ENCODE data around the gene REC114.
A peak's percentile ranks its signal among the peaks of the same experiment; 100 is the strongest.
"Not testable (repeated sequence)": the region's sequence is repeated elsewhere in the genome, so short reads cannot be mapped to it uniquely, and the experiment has no call there.

The REC114 gene

DNA sequence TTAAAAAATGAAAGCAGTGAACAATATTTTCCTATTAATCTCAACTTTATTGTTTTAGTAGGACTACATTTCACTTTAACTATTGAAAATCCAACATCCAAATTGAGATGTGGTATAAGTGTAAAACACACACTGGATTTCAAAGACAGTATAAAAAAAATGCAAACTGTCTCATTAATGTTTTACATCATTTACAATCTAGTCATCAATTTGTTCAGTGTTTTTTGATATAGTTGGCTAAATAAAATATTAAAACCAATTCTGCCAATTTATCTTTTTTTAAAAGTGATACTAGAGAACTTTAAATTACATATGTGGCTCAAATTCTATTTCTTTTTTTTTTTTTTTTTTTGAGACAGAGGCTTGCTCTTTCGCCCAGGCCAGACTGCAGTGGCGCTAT lies 95.2 kb downstream of the REC114 start:
- no peak for DNase-seq

DNA sequence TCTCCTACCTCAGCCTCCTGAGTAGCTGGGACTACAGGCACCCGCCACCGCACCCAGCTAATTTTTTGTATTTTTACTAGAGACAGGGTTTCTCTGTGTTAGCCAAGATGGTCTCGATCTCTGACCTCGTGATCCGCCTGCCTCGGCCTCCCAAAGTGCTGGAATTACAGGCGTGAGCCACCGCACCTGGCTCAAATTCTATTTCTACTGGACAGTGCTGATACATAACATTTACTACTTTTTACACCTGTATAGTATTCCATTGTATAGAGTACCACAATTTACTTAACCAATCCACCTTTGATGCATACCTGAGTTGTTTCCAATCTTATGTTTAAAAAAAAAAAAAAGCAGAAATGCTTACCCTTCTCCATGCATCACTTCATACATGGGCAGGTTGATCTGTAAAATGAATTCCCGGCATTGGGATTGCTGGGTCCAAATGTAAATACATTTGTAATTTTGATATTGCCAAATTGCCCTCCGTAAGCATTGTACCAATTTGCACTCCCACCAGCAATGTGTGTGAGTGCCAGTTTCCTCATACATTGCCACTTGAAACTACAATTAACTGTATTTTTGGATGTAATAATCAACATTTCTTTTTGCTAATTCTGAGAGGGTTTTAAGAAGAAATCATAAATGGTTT lies 95.7 kb downstream of the REC114 start:
- no peak for DNase-seq

DNA sequence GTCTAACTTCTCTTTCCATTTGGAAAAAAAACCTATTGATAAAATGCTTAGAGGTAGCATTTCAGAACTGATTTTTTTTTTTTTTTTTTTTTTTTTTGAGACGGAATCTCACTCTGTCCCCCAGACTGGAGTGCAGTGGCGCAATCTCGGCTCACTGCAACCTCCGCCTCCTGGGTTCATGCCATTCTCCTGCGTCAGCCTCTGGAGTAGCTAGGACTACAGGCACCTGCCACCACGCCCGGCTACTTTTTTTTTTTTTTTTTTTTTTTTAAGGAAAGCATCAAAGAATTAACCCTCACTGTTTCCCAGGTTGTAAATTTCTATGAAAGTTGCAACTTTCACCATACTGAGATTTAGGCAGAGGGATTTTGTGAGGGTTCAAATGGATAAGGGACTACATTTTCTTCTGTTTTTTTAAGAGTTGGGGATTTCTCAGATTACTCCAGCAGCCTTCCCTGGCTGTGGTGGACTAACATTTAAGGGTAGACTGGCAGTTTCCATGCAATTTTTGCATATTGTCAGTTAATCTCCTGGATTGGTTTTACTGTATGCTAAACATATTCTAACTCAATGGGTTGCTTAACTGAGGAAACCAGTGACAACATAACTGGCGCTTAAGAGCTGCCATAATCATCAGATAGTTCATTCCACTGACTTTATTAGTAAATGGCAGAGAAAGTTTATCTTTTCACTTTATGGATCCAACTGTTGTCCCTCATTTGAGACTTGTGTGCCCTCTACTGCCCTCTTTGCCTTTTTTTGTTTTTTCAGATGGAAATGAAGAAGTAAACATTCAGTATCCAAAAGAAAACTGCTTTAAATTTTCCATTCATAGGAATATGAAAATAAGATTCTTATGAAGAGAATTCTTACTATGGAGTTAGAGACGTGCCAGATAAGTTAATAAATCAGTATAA lies 96.5 kb downstream of the REC114 start:
- no peak for DNase-seq

DNA sequence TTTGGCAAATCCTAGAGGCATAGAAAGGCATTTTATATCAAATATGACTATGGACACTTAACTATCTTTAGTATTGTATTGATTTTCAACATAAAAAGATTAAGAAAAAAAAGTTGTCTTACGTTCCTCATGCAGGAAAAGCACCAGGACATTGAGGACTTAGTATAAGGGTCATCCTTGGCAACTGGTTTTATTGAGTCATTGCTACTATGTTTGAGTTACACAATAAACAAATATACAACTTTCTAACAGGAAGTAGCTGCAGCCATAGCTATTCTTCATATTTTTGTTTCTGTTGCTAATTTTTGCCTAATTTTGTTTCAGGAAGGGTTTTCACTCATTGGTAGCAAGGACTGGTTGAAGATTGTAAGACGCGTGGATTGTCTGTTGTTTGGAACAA lies 97.2 kb downstream of the REC114 start:
- no peak for DNase-seq

DNA sequence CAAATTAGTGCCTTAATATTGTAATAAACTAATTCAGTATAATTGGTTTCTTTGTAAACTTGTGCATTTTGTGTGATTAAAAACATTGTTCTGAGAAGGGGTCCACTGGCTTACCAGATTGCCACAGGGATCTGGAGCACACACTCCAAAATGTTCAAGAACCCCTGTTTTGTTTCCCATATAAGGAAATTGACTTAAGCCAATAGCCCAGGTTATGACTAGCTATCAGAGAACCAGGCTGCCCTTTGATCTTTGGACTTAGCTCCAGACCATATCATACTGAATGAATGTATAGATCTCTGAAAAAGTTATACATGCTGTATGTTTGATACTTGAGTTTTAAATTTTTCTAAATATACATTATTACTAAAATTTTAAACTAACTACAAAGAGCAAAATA lies 98.5 kb downstream of the REC114 start:
- DNase-seq = no peak

DNA sequence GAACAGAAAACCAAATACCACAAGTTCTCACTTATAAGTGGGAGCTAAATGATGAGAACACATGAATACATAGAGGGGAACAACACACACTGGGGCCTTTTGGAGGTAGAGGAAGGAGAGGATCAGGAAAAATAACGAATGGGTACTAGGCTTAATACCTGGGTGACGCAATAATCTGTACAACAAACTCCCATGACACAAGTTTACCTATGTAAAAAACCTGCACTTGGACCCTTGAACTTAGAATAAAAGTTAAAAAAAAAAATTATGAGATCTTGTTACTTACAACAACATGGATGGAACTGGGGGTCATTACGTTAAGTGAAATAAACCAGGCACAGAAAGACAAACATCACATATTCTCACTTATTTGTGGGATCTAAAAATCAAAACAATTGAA lies 106.0 kb downstream of the REC114 start:
- DNase-seq = not testable (repeated sequence)

DNA sequence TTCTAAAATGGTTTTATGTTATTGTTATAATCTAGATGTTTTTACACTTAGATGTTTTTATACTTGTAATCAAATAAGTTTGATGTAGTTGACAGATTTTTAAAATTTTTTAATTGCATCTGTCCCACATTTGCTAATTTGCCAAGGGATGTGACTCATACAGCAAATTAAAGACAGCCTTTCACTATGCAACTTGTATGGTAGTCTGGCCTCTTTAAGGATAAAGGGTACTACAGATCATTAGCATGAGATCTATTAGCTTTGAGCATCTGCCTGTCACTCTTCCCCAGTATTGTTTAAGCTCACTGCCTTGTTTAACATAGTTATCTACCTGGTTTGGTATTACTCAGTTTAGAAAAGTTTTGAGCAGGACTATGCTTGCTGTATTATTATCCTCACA lies 107.2 kb downstream of the REC114 start:
- no peak for DNase-seq

DNA sequence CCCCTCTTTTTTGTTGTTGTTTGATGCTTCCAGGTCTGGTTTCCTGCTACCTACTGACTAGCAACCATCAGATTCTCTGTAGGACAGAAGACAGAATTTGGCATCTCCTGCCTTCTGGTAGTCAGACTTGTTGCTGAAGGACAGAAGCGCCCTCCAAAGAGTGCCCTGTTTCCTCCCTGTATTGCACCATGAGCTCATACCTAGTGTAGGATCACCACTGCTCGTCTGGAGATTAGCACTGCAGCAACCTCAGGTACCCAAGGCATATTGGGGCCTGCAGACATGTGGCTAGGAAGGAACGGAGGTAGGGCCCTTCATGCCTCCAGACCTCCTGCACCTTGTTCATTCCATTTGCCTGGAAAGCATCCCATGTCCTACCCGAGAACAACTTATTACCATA lies 112.1 kb downstream of the REC114 start:
- DNase-seq = no peak

DNA sequence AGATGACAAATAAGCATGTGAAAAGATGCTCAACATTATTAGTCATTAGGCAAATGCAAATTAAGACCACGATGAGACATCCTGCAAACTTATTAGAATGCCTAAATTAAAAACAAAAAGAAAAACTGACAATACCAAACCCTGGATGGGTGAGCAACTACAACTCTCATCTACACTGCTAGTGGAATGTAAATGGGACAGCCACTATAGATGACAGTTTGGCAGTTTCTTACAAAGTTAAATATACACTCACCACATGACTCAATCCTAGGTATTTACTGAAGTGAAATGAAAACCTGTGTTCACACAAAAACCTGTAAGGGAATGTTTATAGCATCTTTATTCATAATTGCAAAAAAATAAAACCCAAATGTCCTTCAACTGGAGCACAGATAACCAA lies 115.6 kb downstream of the REC114 start:
- DNase-seq = no peak

DNA sequence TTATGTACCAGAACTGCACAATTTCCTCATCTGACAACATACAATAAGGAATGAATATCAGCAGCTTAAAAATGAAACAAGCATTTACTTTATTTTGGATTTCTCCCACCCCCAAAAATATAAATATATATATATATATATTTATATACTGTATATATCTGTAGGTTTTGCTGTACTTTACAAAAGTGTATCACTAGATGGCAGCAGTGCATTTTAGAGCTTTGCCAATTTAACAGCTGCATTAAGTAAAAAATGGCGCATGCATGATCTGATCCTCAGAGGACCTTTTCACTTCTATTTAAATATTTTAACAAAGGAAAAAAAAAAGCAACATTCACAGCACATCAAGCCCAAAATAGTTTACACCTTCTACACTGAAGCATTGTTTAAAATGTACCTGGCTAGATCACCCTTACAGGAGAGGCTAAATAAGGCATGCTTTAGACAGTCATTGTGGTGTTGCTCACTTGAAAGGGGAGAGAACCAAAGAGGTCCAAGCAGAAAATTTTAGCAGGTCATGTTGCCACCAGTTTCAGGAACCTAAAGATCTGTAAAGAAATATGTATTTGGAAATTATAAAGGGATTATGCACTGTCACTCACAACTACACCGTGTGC lies 117.6 kb downstream of the REC114 start:
- no peak for DNase-seq

DNA sequence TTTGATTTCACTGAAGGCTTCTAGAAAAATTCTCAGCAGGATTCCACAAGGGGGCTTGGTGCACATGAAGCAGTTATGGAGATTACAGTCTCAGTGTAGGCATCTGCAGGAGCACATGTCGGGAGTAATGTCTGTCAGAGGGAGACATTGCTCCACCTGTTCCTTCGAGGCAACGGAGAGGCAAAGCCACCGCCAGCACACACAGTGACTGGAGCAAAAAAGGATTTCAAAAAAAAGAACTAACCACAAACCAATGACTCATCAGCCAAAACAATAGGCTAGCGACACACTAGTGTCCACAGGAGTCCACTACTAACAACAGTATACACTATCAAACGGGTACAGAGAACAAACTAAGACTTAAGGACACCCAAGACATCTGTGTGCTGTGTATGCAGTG lies 121.3 kb downstream of the REC114 start:
- DNase-seq = peak; percentile 11

DNA sequence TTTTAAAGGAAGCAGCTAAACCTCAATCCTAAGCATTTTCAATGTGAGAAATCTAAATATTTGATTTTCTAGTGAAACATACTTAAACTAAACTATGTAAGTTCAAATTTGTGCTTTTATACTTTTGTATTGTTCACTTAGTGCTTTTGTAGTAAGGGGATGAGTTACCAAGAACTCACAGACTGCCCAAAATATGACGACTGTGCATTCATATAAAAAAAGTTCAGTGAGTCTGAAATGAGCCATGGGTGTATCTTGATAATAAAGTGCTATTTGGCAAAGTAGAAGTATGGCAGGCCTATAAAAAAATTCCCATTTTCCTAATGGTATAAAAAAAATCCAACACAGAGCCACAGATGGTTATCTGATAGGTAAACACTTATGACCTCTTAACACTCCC lies 124.1 kb downstream of the REC114 start:
- no peak for DNase-seq

DNA sequence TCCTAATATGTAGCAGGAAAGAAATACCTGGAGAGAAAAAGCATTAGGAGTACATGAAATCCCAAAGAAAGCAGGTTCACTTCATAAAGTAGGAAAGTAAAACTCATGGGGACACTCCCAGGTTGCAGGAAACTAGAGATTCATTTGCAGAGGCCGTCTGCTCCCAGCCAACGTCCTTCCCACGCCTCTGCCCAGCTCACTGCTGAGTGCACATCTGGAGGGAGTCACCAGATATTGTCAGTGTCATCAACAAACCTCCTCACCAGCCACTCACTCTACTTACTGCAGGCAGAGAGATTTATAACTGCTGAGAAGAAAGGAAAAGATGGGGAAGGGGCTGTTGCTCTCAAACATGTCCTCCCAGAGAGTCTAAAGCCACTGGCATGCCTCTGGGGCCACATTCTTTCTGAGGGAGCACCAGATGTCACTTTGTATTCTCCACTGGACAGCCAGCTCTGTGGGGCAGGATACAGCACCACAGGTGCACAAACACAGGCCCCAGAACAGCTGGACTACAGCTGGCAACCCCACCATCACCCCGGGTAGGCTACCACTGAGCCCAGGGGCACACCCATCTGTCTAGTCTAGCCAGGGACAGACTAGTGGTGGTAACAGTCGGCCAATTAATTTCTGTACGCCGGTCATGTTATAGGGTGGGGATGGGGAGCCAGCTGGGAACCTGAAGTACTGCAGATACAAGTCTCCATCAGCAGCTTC lies 125.8 kb downstream of the REC114 start:
- no peak for DNase-seq

DNA sequence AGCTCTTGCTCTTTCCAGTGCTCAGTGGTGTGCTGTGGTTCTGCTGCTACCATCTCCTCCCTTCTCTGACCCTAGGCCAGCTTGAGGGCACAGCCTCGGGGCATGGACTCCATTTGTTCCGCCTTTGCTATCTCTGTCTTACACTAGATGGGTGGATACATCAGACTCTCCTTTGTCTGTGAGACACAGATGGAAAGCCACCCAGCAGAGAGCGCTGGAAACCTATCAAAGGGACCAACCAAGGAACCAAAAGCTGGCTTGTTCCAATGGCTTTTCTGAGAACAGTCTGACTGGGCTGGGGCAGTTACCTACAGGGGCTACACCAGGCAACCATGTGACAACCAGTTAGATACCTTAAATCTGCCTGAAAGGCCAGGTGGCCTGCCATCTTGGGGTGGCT lies 126.4 kb downstream of the REC114 start:
- DNase-seq = no peak

DNA sequence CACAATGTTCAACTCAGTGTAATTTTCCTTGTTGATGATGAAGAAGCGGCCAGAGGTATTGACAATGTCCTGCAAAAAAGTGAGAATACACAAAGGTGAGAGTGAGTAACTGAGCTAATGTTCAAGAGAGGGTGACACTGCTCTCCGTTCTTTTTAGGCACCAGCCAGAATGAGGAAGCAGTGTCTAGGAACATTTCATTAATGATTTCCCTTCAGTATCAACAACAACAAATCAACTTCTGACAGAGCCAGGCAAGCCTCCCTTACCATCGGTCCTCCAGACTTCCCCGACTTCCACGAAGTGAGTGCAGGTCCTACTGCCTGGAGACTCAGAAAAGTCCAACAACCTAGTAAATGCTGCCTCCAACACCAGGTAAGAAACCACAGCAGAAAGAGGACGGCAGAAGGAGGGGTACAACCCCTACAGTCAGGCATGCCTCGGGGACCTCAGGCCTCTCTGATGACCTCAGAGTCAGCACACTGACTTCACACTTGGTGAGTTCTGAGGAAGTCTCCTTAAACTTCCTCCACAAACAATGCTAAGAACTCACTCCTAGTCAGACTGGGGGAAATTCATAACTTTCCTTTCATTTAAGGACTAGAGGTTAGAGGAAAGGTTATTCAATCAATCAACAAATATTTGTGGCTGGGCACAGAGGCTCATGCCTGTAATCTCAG lies 127.5 kb downstream of the REC114 start:
- no peak for DNase-seq

DNA sequence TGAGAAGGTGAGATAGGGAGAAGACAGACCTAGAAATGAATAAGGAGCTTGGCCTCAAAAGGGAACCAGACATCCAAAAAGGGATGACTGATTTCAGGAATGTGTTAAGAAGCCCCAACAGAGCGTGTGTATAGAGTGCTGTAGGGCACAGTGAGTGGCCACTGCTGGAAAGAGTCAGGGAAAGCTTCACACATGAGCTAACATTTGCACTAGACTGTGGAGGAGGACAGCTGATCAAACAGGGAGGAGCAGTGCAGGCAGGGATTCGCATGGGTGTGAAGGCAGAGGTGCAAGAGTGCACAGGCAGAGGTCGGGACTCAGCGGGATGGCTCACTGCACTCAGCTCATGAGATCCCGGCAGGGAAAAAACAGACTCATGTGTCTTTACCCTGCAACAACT lies 128.4 kb downstream of the REC114 start:
- DNase-seq = no peak

DNA sequence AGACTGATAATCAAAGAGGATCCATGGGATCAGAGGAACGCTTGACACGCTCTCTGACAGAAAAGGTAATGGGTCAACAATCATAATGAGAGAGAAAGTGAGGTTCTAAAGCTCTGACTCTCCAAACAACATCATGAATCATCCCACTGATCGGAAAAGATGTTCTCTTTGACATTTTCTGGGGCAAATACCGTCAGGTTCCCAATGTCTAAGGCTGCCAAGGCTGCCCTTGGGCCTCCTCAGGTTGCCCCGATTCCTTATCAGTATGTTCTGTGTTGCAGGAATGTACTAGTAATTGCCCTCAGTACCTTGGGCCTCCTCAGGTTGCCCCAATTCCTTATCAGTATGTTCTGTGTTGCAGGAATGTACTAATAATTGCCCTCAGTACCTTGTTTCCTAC lies 129.3 kb downstream of the REC114 start:
- DNase-seq = no peak

DNA sequence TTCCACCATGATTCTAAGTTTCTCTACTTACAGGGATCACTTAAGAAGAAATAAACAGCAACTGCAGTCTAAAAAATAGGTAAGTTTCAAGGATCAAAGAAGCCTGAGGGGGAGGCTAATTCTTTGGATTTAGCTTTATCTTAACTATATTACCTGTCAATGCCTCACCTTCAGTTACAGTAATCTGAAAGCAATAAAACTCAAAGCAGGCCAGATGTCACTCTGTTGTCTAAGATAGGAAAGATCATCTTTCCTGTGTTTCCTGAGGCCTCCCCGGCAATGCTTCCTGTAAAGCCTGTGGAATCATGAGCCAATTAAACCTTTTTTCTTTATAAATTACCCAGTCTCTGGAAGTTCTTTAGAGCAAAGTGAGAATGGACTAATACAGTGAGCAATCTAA lies 130.1 kb downstream of the REC114 start:
- DNase-seq = no peak

DNA sequence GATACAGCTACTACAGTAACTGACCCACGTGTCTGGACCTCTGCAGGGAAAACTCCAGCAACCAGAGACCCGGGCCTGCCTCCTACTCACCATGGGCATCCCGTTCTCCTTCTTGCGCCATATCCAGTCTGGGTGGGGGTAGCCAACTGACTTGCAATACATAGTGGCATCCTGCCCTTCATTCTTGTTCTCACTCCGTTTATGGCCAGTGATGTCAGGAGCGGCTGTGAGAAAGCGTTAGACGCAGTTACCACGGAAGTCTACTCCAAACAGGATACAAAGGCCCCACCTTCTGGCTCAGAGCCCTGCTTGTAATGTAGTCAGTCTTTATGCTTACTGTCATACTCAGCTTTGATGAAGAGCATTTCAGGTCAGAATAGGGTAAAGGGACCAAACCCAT lies 130.6 kb downstream of the REC114 start:
- no peak for DNase-seq

DNA sequence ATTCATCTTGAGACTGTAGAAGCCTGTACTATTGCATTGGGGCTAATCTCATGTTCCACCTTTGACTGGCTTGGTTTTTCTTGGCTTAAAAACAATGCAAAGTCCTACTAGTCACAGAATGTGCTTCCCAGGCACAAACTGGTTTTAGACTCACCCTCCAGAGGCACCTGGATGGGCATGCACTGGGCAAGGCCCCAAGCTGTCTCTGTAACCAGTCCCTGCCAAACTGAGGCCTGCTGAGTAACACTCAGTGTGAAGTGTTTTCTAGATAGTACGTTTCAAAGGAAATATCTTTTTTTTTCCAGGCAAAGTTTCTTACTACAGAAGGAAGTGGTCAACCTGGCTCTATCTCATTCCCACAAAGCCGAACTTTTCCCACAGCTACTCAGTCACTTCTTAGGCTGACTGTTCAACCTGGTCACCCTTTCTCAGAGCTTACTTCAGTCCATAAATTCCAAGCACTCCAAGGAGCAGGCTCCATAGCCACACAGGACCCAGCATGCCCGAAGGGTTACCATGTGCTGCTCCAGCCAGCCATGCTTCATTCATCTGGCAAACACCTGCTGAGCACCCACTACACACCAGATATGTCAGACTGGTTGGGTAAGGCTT lies 132.8 kb downstream of the REC114 start:
- DNase-seq = no peak

DNA sequence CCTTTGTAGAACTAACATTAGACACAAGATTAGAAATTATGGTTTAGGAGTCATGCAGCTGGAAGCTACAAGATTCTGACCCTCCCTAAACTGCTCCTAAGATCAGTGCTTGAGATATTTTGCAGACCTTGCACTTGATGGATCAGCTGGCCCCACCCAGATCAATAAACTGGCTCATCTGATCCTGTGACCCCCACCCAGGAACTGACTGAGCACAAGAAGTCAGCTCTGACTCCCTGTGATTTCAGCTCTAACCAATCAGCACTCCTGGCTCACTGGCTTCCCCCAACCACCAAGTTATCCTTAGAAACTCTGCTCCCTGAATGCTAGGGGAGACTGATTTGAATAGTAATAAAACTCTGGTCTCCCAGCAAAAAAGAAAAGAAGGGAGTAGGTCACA lies 134.6 kb downstream of the REC114 start:
- DNase-seq = not testable (repeated sequence)

DNA sequence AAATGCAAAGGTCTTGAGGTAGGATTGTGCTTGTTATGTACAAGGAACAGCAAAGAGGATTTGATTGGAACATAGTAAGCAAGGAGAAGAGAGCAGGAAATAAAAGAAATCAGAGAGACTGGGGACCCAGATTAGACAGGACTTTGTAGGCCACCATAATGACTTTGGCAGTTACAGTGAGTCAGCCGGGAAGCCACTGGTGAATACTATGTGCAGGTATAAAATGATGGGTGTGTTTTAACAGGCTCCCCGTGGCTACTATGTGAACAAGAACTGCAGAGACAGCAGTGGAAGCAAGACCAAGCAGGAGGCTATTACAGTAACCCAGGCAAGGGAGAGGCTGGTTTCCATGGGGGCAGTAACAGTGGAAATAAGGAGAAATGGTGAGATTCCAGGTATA lies 135.1 kb downstream of the REC114 start:
- no peak for DNase-seq

Measured in CD4-positive, alpha-beta T cell treated with Interferon gamma for 1 hour (primary cell).